Measurements from ENCODE around the gene MMP14.

DNA sequence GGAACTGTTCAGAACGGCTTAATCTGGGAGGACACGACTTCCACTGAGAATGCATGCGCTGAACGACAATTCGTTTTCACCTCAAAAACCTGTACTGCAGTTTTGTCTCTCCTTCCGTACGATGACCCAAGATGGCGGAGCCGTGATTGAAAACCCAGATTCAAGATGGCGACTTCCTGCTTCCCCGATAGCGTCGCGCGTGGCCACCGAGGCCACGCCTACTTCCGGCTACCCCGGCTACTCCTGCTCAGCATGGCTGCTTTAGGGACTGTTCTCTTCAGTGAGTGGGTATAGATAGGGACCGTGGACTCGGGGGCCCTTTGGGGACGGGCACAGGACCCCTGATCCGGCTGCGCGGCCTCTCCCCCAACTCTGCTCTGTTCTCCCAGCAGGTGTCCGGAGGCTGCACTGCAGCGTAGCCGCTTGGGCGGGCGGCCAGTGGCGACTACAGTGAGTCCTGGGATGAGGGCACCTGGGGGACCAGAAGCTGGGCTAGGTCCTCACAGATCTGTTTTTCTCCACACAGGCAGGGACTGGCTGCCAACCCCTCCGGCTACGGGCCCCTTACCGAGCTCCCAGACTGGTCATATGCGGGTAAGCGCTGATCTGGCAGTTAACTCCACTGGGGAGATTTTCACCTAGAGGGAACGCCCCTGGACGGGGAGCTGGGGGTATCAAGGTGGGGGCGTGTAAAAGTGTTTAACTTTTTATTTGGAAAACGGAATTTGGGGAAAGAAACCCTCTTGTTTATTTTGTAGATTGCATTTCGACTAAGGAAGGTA is 6.5 kb upstream of the MMP14 start, which contains the start of gene MRPL52:
- TF ChIP-seq POLR2A (IDR thresholded peaks at IDR 0.05; ENCODE audit: borderline replicate concordance, extremely low read depth, insufficient read depth, insufficient read length), result peak; percentile 76
- TF ChIP-seq, protein P1, sequence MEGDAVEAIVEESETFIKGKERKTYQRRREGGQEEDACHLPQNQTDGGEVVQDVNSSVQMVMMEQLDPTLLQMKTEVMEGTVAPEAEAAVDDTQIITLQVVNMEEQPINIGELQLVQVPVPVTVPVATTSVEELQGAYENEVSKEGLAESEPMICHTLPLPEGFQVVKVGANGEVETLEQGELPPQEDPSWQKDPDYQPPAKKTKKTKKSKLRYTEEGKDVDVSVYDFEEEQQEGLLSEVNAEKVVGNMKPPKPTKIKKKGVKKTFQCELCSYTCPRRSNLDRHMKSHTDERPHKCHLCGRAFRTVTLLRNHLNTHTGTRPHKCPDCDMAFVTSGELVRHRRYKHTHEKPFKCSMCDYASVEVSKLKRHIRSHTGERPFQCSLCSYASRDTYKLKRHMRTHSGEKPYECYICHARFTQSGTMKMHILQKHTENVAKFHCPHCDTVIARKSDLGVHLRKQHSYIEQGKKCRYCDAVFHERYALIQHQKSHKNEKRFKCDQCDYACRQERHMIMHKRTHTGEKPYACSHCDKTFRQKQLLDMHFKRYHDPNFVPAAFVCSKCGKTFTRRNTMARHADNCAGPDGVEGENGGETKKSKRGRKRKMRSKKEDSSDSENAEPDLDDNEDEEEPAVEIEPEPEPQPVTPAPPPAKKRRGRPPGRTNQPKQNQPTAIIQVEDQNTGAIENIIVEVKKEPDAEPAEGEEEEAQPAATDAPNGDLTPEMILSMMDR (IDR thresholded peaks at IDR 0.05 in 2 of 3, conservative IDR thresholded peaks at IDR 0.05 in 1 of 3; ENCODE audit: borderline replicate concordance in 1 of 3, insufficient read depth in 1 of 3, low read depth in 2 of 3, low read length in 2 of 3), result no peak
- TF ChIP-seq, protein P2, sequence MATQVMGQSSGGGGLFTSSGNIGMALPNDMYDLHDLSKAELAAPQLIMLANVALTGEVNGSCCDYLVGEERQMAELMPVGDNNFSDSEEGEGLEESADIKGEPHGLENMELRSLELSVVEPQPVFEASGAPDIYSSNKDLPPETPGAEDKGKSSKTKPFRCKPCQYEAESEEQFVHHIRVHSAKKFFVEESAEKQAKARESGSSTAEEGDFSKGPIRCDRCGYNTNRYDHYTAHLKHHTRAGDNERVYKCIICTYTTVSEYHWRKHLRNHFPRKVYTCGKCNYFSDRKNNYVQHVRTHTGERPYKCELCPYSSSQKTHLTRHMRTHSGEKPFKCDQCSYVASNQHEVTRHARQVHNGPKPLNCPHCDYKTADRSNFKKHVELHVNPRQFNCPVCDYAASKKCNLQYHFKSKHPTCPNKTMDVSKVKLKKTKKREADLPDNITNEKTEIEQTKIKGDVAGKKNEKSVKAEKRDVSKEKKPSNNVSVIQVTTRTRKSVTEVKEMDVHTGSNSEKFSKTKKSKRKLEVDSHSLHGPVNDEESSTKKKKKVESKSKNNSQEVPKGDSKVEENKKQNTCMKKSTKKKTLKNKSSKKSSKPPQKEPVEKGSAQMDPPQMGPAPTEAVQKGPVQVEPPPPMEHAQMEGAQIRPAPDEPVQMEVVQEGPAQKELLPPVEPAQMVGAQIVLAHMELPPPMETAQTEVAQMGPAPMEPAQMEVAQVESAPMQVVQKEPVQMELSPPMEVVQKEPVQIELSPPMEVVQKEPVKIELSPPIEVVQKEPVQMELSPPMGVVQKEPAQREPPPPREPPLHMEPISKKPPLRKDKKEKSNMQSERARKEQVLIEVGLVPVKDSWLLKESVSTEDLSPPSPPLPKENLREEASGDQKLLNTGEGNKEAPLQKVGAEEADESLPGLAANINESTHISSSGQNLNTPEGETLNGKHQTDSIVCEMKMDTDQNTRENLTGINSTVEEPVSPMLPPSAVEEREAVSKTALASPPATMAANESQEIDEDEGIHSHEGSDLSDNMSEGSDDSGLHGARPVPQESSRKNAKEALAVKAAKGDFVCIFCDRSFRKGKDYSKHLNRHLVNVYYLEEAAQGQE (IDR thresholded peaks at IDR 0.05; ENCODE audit: low read depth), result no peak
- TF ChIP-seq JUND (IDR thresholded peaks at IDR 0.05), result no peak
- peak; percentile 89 for TF ChIP-seq POLR2AphosphoS5 (IDR thresholded peaks at IDR 0.05; ENCODE audit: low read depth, low read length)
- TF ChIP-seq CEBPB (IDR thresholded peaks at IDR 0.05; ENCODE audit: low read depth), result no peak
- no peak for TF ChIP-seq SRF (IDR thresholded peaks at IDR 0.05; ENCODE audit: low read depth)
- no peak for TF ChIP-seq CBX3 (IDR thresholded peaks at IDR 0.05; ENCODE audit: low read depth)
- peak; percentile 35; the same call in 1 of the 2 replicates for TF ChIP-seq SP1 (IDR thresholded peaks at IDR 0.05; ENCODE audit: low read depth)
- TF ChIP-seq RAD21 (IDR thresholded peaks at IDR 0.05; ENCODE audit: low read depth), result no peak
- no peak for TF ChIP-seq EZH2phosphoT487 (IDR thresholded peaks at IDR 0.05; ENCODE audit: borderline replicate concordance)
- TF ChIP-seq, protein P3, sequence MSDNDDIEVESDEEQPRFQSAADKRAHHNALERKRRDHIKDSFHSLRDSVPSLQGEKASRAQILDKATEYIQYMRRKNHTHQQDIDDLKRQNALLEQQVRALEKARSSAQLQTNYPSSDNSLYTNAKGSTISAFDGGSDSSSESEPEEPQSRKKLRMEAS (IDR thresholded peaks at IDR 0.05), result peak; percentile 59; the same call in 1 of the 2 replicates
- TF ChIP-seq EGR1 (IDR thresholded peaks at IDR 0.05; ENCODE audit: low read depth), result peak; percentile 80
- TF ChIP-seq, protein P4, sequence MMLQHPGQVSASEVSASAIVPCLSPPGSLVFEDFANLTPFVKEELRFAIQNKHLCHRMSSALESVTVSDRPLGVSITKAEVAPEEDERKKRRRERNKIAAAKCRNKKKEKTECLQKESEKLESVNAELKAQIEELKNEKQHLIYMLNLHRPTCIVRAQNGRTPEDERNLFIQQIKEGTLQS (IDR thresholded peaks at IDR 0.05), result no peak
